ENCODE results near the gene C12orf75.

The C12orf75 gene

DNA sequence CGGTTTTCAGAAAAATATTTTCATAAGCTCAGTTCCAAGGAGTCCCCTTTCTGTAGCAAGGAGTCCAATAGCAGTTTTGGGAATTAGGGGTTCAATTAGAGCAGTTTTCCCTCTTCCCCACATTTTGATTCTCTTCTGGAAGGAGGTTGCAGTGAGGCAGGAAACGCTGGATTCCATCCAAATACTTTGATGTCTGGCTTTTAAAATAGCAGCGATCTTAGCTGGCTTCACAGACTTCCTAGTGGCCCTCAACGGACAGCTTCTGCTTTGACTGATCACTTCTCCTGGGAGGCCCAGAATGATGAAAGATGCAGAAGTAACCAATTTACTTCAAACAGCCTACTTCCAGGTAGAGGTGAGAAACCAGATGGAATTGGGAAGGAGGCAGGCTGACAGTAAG is 63.1 kb downstream of the C12orf75 start:
- TF ChIP-seq, protein P1, sequence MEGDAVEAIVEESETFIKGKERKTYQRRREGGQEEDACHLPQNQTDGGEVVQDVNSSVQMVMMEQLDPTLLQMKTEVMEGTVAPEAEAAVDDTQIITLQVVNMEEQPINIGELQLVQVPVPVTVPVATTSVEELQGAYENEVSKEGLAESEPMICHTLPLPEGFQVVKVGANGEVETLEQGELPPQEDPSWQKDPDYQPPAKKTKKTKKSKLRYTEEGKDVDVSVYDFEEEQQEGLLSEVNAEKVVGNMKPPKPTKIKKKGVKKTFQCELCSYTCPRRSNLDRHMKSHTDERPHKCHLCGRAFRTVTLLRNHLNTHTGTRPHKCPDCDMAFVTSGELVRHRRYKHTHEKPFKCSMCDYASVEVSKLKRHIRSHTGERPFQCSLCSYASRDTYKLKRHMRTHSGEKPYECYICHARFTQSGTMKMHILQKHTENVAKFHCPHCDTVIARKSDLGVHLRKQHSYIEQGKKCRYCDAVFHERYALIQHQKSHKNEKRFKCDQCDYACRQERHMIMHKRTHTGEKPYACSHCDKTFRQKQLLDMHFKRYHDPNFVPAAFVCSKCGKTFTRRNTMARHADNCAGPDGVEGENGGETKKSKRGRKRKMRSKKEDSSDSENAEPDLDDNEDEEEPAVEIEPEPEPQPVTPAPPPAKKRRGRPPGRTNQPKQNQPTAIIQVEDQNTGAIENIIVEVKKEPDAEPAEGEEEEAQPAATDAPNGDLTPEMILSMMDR (conservative IDR thresholded peaks at IDR 0.05; ENCODE audit: low read depth, low read length): no peak
- H3K4me3 ChIP-seq (ENCODE audit: low read depth, low read length): no peak overlapping the region
- peak; percentile 57 for DNase-seq (ENCODE audit: low read depth)

DNA sequence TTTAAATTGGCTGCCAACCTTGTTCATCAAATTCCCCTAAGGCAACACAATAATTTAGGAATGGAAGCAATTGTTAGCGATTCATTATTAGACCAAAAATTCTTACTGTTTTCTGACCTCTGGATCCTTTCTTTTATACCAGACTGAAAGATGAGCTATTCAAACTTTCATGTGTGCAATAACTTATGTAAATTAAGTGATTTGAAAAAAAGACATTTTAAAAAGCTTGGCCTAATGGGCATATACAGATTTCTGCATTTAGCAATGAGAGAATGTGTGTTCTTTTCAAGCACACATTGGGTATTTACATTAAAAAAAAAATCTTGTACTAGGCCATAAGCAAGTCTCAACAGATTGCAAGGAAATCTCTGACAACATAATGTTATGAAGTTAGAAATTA is 65.5 kb downstream of the C12orf75 start:
- H3K4me3 ChIP-seq (ENCODE audit: low read depth, low read length): no peak overlapping the region
- TF ChIP-seq, protein P1 (conservative IDR thresholded peaks at IDR 0.05; ENCODE audit: low read depth, low read length): no peak
- DNase-seq (ENCODE audit: low read depth): no peak

DNA sequence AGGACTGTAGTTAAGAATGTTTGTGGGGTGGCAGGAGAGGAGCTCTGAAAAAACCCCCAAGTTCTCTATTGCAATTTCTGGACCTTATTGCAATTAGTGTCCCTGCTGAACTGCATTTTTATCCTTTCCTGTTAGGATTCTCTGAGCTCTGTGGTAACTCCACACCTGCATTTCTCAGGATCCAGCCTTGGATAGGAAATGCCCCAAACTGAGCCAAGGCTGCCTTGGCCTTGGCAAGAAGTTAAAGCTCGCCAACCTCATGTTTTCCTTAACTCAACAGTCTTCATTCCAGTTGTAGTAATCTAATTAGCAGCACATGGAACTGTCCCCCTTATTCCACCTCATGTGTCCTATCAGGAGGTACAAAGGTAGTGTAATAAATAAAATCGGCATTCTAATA is 66.5 kb downstream of the C12orf75 start:
- no peak overlapping the region for H3K4me3 ChIP-seq (ENCODE audit: low read depth, low read length)
- TF ChIP-seq, protein P1 (conservative IDR thresholded peaks at IDR 0.05; ENCODE audit: low read depth, low read length): no peak
- no peak for DNase-seq (ENCODE audit: low read depth)

DNA sequence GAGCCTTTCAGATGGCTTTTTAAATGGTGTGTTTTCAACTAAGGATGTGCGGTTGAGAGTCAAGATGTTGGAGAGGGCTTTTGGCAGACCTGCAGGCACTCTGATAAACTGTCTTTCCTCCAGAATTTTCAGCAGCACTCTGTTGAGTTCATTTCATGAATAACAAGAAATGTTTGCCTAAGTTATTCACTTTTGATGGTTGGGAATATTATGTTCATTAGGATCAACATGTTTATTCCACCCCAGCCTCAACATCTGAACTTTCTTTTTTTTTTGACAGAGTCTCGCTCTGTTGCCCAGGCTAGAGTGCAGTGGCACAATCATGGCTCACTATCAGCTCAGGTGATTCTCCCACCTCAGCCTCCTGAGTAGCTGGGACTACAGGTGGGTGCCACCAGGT is 68.4 kb downstream of the C12orf75 start:
- H3K4me3 ChIP-seq (ENCODE audit: low read depth, low read length): no peak overlapping the region
- TF ChIP-seq, protein P1 (conservative IDR thresholded peaks at IDR 0.05; ENCODE audit: low read depth, low read length): no peak
- no peak for DNase-seq (ENCODE audit: low read depth)

DNA sequence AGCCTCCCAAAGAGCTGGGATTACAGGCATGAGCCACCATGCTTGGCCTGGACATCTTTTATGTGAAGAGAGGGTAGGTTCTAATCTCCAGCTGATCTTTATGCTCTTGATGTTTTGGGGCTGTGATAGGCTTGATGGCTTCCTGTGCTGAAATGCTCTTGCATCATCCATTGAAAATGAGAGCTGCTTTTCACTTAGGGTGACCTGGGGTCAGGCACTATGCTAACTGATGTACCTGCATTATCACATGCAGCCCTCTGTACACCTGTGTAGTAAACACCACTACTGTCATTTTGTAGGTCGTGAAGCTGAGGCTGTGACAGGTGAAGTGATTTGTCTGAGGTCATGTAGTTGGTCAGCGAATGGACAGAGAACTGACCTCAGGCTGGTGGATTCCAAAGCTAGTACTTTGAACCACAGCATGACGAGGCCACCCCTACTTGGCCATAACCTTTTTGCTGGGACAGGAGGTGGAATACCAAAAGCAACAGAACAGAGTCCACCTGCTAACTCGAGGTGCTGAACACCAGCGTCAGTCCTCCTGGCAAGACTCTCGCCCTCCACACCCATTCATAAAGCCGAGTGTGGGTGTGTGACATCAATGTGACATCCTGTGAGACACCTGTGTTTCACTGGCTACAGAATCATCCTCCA is 69.1 kb downstream of the C12orf75 start:
- no peak overlapping the region for H3K4me3 ChIP-seq (ENCODE audit: low read depth, low read length)
- TF ChIP-seq, protein P1 (conservative IDR thresholded peaks at IDR 0.05; ENCODE audit: low read depth, low read length): no peak

DNA sequence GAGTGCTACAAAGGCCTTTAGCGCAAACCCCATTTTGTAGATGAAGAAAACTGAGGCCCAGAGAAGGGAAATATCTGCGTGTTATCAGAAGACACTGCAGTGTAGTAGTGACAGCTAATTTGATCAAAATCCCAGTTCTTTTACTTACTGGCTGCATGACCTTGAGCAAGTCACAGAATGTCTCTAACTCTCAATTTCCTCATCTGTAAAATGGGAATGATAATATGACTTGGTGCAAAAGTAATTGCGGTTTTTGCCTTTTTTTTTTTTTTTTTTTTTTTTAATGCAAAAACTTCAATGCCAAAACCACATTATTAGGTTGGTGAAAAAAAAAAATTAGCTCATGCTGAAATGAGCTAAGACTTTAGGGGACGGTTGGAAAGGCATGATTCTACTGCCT is 69.7 kb downstream of the C12orf75 start:
- H3K4me3 ChIP-seq (ENCODE audit: low read depth, low read length): no peak overlapping the region
- DNase-seq (ENCODE audit: low read depth): no peak
- TF ChIP-seq, protein P1 (conservative IDR thresholded peaks at IDR 0.05; ENCODE audit: low read depth, low read length): no peak

More for the DNA sequence above, 69.1 kb downstream of the C12orf75 start:
- no peak for DNase-seq (ENCODE audit: low read depth)

DNA sequence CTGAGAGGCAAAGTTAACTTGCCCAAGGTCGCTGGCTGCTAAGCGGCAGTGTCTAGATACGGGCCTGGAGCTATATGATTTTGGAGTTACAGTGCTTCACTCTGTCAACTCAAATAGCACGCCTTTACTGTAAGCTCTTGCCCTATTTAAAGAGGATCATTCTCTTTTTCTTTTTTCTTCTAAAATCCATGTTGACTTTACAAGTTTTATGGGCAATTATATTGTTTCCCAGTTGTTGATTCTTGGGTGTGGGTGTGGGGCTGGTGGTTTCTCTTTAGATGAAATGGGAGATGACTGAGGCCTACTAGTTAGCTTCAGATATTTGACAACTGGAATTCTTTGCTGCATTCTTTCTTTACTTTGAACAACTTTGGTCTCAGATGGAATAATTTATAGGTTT is 70.7 kb downstream of the C12orf75 start:
- H3K4me3 ChIP-seq (ENCODE audit: low read depth, low read length): no peak overlapping the region
- no peak for DNase-seq (ENCODE audit: low read depth)
- TF ChIP-seq, protein P1 (conservative IDR thresholded peaks at IDR 0.05; ENCODE audit: low read depth, low read length): no peak

Data from choroid plexus epithelial cell (primary cell).